K562 (cell line): Measurements from ENCODE around the gene FGGY. TPM values are rescaled to one million over a fixed set of nuclear protein-coding genes. Genes with fewer than 3 reads are reported as not detected.
A peak's percentile ranks its signal among the peaks of the same experiment; 100 is the strongest.

Source experiments
- CSDE1 ChIP-seq, 2 experiments: fragments of 450-650 bp; IDR thresholded peaks; 2 replicates each; pipeline ENCODE4 v1.6.1; 2016; ENCODE audit warnings: mild to moderate bottlenecking in 1 of 2
- HINFP ChIP-seq: fragments of 450-650 bp; conservative IDR thresholded peaks from 2 replicates; pipeline ENCODE4 v1.6.1; 2016; ENCODE audit warnings: missing genetic modification characterization, low read depth, mild to moderate bottlenecking, control low read depth, missing compliant biosample characterization
- ID3 ChIP-seq, 2 experiments: fragments of 250-450 bp in 1 of 2; fragments of 450-650 bp in 1 of 2; sonication (Bioruptor Pico) in 1 of 2; IDR thresholded peaks; 2 replicates each; pipeline versions ENCODE4 v1.6.1 to v1.8.0; 2016 to 2021; ENCODE audit warnings: mild to moderate bottlenecking in 2 of 2, moderate library complexity in 2 of 2, missing compliant biosample characterization in 1 of 2, missing genetic modification characterization in 1 of 2
- JUND ChIP-seq, 2 experiments: IDR thresholded peaks; 2 replicates in 1 of 2; 3 replicates in 1 of 2; pipeline ENCODE4 v1.6.1; 2011; ENCODE audit warnings: borderline replicate concordance in 2 of 2, low read depth in 2 of 2, low read length in 2 of 2, improper control_type of control experiment in 1 of 2, missing biosample characterization in 1 of 2, missing genetic modification characterization in 1 of 2, missing genetic modification reagents in 1 of 2
- KDM5B ChIP-seq: fragments of 200-600 bp; sonication (generic); IDR thresholded peaks from 2 replicates; pipeline ENCODE4 v1.6.1; 2012; ENCODE audit warnings: low read depth, mild to moderate bottlenecking, moderate library complexity, low read length, control low read depth, inconsistent platforms; ENCODE audit not compliant: insufficient replicate concordance
- MAZ ChIP-seq, 2 experiments: fragments of 450-650 bp in 1 of 2; sonication (generic) in 1 of 2; formaldehyde crosslinking; IDR thresholded peaks in 1 of 2; conservative IDR thresholded peaks in 1 of 2; 2 replicates each; pipeline versions ENCODE4 v1.4.0 to v1.5.0; 2020; ENCODE audit warnings: mild to moderate bottlenecking in 1 of 2, missing genetic modification reagents in 1 of 2
- NR0B1 ChIP-seq: fragments of 450-650 bp; IDR thresholded peaks from one replicate; pipeline ENCODE4 v1.6.1; 2018; ENCODE audit warnings: mild to moderate bottlenecking, moderate library complexity; ENCODE audit not compliant: partially characterized antibody
- PREB ChIP-seq: sonication (generic); formaldehyde crosslinking; IDR thresholded peaks from 2 replicates; pipeline ENCODE4 v1.8.1; 2023; ENCODE audit warnings: mild to moderate bottlenecking, missing genetic modification reagents
- SAFB ChIP-seq: fragments of 200-400 bp; formaldehyde crosslinking; IDR thresholded peaks from 2 replicates; pipeline ENCODE4 v1.6.1; 2017; ENCODE audit warnings: low read depth, low read length, borderline replicate concordance
- STAG1 ChIP-seq: sonication (generic); formaldehyde crosslinking; IDR thresholded peaks from 2 replicates; pipeline ENCODE4 v1.5.0; 2020; ENCODE audit warnings: missing genetic modification reagents, borderline replicate concordance
- ZBED1 ChIP-seq: IDR thresholded peaks from 2 replicates; pipeline ENCODE4 v1.6.1; 2014
- ZBTB7A ChIP-seq: IDR thresholded peaks from 2 replicates; pipeline ENCODE4 v1.6.1; 2011; ENCODE audit warnings: low read depth, mild to moderate bottlenecking, low read length, moderate library complexity, borderline replicate concordance; ENCODE audit not compliant: control insufficient read depth
- ZNF280B ChIP-seq: fragments of 250-450 bp; sonication (Bioruptor Pico); IDR thresholded peaks from 2 replicates; pipeline ENCODE4 v1.5.1; 2021; ENCODE audit warnings: mild to moderate bottlenecking
- ZNF431 ChIP-seq: sonication (generic); formaldehyde crosslinking; IDR thresholded peaks from 2 replicates; pipeline ENCODE4 v1.8.0; 2022; ENCODE audit warnings: mild to moderate bottlenecking, missing genetic modification reagents
- ZNF655 ChIP-seq: fragments of 250-450 bp; sonication (Bioruptor Pico); IDR thresholded peaks from 2 replicates; pipeline ENCODE4 v1.5.0; 2021
- ZNF778 ChIP-seq: fragments of 450-650 bp; formaldehyde crosslinking; IDR thresholded peaks from 2 replicates; pipeline ENCODE4 v1.4.0; 2020; ENCODE audit warnings: mild to moderate bottlenecking, moderate library complexity
- polyA plus RNA-seq, 8 experiments: library from polyadenylated mRNA; depleted of rRNA in 4 of 8; stranded (reverse) in 5 of 8; unstranded in 3 of 8; fragments of >200 nt; fragmentation: Nextera tagmentation in 2 of 8; fragmentation: Illumina TruSeq in 1 of 8; extraction: Ambion mirVana in 2 of 8; extraction: Trizol in 1 of 8; gene quantifications; 2 replicates each; pipeline versions ENCODE4 v1.2.1 to v1.2.3, GENCODE V29; 2011 to 2014; ENCODE audit warnings: inconsistent platforms in 1 of 8, missing spikeins in 1 of 8
- total RNA-seq, 7 experiments: library from RNA; depleted of rRNA in 6 of 7; stranded (reverse); fragments of >200 nt in 6 of 7; fragmentation: Illumina TruSeq in 2 of 7; extraction: Trizol in 2 of 7; gene quantifications; 2 replicates each; pipeline versions ENCODE4 v1.2.1 to v1.2.3, GENCODE V29; 2011 to 2021; ENCODE audit warnings: low replicate concordance in 1 of 7

FGGY gene
- total and polyA plus RNA-seq, 9 of the 15 experiments (the other 6 are each of a cell fraction or from before 2014, with no cell fraction given), result 9.7 to 19.2 (median 12.6) TPM

GRCh38 chr1:59393211-59394180, 96.6 kb downstream of the FGGY start (continued):
- TF ChIP-seq KDM5B (no peak), ZNF280B (CRISPR knock-in tag) (no peak), ZNF778 (CRISPR knock-in tag) (no peak), PREB (CRISPR knock-in tag) (no peak), SAFB (no peak), CSDE1 (IDR thresholded peaks at IDR 0.05) (no peak), JUND (IDR thresholded peaks at IDR 0.05; ENCODE audit: borderline replicate concordance, low read depth, low read length) (peak; percentile 39; the same call in 1 of the 2 replicates), JUND (tag; IDR thresholded peaks at IDR 0.05; ENCODE audit: borderline replicate concordance, low read depth, low read length) (no peak; the same call in 2 of the 3 replicates), ZBED1 (no peak), NR0B1 (no peak), MAZ (CRISPR knock-in tag; conservative IDR thresholded peaks at IDR 0.05 in 1 of 2, IDR thresholded peaks at IDR 0.05 in 1 of 2) (no peak), STAG1 (CRISPR knock-in tag) (no peak), ZBTB7A (no peak), ID3 (CRISPR knock-in tag; IDR thresholded peaks at IDR 0.05) (no peak), ID3 (tag; IDR thresholded peaks at IDR 0.05) (0 out of 2 replicates have a peak, but pooled peaks have one; percentile 41), ZNF431 (CRISPR knock-in tag) (0 out of 2 replicates have a peak, but pooled peaks have one; percentile 46), HINFP (tag) (no peak), ZNF655 (CRISPR knock-in tag) (no peak)
